AG04449 (cell line): ENCODE results near the gene FRAS1.

Experiments used
- CTCF ChIA-PET: fragments of 350-600 bp; formaldehyde crosslinking; extraction: SDS; loops from one replicate; lab custom pipeline; 2021; ENCODE audit warnings: antibody characterized with exemption; lab: Yijun Ruan, JAX
- POLR2A ChIA-PET: fragments of 400-600, 350-600 bp; formaldehyde crosslinking; extraction: SDS; loops from one replicate; lab custom pipeline; 2020; ENCODE audit warnings: antibody characterized with exemption, inconsistent platforms; lab: Yijun Ruan, JAX
- DNase-seq: peaks from one replicate; pipeline ENCODE4 v3.0.0-alpha.2; 2010; ENCODE audit warnings: low read depth, low spot score
- H3K4me3 ChIP-seq: 2 replicates; pipeline ENCODE4 v1.5.1; 2011; ENCODE audit warnings: low read depth, mild to moderate bottlenecking, control low read depth, low read length
- TF ChIP-seq, protein P1 (sequence below): IDR thresholded peaks from one replicate; pipeline ENCODE4 v1.5.1; 2011; ENCODE audit warnings: mild to moderate bottlenecking, moderate library complexity, low read length, control low read depth, inconsistent platforms; ENCODE audit not compliant: insufficient read depth; ENCODE audit errors: missing control alignments

The FRAS1 gene

DNA sequence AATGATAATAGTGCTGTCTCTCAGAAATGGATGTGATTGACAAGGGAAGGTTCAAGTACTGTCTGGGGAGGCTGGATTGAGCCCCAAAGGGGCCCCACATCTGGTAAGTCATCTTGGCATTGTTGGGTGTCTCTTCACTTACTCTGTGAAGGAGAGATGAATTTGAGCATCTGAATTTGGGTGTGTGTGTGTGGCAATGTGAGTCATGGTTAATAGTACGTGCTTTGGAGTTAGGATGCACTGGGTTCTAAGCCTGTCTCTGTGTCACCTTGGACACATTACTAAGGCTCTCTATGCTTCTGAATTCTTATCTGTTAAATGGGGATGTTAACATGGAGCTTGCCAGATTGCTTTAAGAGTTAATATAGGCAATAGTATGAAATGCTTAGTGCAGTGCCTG is 80.4 kb downstream of the FRAS1 start:
- POLR2A ChIA-PET: no interaction called here

DNA sequence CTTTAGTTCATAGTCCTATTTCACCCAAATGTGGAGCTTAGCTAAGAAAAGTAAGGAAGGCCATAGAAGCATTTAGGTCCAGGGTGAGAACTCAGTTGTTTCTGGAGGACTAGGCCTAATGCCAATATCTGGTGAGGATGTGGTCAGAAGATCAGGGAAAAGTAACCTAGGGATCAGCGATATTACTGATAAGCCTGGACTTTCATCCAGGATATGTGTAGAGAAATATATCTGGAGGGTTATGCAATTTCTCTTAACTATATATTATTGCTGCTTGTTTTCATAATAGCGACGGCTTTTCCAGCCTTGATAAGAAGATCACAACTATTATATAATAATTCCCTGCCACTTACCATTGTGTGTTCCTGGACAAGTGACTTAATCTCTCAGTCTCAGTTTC is 81.1 kb downstream of the FRAS1 start:
- TF ChIP-seq, protein P1, sequence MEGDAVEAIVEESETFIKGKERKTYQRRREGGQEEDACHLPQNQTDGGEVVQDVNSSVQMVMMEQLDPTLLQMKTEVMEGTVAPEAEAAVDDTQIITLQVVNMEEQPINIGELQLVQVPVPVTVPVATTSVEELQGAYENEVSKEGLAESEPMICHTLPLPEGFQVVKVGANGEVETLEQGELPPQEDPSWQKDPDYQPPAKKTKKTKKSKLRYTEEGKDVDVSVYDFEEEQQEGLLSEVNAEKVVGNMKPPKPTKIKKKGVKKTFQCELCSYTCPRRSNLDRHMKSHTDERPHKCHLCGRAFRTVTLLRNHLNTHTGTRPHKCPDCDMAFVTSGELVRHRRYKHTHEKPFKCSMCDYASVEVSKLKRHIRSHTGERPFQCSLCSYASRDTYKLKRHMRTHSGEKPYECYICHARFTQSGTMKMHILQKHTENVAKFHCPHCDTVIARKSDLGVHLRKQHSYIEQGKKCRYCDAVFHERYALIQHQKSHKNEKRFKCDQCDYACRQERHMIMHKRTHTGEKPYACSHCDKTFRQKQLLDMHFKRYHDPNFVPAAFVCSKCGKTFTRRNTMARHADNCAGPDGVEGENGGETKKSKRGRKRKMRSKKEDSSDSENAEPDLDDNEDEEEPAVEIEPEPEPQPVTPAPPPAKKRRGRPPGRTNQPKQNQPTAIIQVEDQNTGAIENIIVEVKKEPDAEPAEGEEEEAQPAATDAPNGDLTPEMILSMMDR: no peak
- ChIA-PET CTCF (no interaction called here), POLR2A (no interaction called here)
- no peak for DNase-seq
- no peak overlapping the region for H3K4me3 ChIP-seq

More for the DNA sequence above, 80.4 kb downstream of the FRAS1 start:
- TF ChIP-seq, protein P1: no peak
- H3K4me3 ChIP-seq: no peak overlapping the region
- CTCF ChIA-PET: no interaction called here
- no peak for DNase-seq

DNA sequence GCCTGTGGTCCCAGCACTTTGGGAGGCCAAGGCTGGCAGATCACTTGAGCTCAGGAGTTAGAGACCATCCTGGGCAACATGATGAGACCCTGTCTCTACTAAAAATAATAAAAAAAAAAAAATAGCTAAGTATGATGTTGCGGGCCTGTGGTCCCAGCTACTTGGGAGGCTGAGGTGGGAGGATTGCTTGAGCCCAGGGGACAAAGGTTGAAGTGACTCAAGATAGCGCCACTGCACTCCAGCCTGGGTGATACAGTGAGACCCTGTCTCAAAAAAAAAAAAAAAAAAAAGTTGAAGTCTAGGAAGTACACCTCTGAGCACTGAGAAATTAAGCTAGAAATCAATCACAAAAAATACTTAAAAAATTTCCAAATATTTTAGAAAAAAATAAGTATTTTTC is 86.5 kb downstream of the FRAS1 start:
- ChIA-PET POLR2A (no interaction called here), CTCF (interaction anchor here (0.6 kb wide), 1 partner anchor 501 kb away, joined by 3 read pairs; no protein-coding TSS in a partner anchor)
- H3K4me3 ChIP-seq: no peak overlapping the region
- DNase-seq: no peak
- TF ChIP-seq, protein P1: no peak

DNA sequence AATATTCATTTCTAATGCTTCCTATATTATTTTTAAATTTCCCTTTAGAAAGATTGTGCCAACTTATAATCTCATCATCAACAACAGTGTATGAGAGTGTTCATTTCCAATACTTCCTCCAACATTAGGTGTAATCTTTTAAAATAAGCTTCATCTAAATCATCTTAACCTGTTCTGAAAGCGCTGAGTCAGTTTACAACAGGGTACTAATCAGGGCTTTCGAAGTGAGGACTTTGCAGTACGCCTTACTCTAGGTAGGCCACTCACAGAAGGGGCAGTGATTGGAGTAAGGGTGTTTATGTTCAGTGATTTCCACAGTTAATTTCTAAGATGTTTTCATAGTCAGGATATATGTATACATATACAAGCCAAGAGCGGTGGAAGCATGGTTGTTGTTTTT is 87.9 kb downstream of the FRAS1 start:
- no peak overlapping the region for H3K4me3 ChIP-seq
- TF ChIP-seq, protein P1: no peak
- no peak for DNase-seq
- CTCF ChIA-PET: no interaction called here
- POLR2A ChIA-PET: no interaction called here

DNA sequence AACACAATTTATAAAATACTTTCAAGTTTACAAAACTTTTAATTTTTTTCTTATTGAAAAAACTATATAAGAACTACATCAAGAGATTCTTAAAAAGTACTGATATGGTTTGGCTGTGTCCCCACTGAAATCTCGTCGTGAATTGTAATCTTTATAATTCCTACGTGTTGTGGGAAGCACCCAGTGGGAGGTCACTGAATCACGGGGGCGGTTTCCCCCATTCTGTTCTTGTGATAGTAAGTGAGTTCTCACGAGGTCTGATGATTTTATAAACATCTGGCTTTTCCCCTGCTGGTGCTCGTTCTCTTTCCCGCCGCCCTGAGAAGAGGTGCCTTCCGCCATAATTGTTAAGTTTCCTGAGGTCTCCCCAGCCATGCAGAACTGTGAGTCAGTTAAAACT is 88.5 kb downstream of the FRAS1 start:
- TF ChIP-seq, protein P1: no peak
- CTCF ChIA-PET: no interaction called here

DNA sequence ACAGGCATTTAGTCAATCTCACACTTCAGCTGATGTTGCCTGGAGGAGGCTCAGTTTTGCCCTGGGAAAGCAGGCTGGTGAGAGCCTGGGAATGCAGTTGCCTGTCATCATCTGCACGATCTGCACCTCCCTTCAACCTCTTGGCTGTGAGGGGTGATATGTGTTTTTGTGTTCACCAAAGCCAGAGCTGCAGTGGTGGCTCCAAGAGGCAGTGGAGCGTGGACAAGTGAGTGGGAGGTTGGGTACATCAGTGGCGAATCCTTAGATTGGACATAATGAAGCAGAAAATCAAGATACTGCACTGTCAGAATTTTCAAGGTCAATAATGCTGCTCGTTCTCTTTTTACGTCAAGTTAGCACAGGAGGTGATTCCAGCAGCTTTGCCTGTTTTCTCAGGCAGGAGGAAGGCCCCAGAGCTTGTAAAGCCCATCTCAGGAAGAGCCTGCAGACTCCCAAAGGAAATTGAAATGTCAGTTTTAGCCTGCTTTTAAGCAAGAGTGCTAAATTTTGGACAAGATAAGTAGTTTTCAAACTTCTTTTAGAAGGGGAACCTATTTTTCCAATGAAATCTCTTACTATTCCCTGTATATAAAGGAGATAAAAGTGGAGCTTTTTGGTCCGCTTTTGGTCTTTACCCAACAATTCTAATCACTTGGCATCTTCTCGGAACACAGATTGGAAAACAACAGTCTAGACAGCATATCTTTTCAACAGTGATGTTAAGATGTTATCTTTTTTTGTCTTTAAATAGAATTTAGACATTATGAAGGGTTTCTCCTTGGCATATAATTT is 92.8 kb downstream of the FRAS1 start:
- no peak overlapping the region for H3K4me3 ChIP-seq
- ChIA-PET CTCF (interaction anchor here (0.8 kb wide), 1 partner anchor 19 kb away, joined by 3 read pairs; no protein-coding TSS in a partner anchor), POLR2A (no interaction called here)
- DNase-seq: no peak
- TF ChIP-seq, protein P1: no peak

More for the DNA sequence above, 88.5 kb downstream of the FRAS1 start:
- H3K4me3 ChIP-seq: no peak overlapping the region
- no peak for DNase-seq
- POLR2A ChIA-PET: no interaction called here
